Glutamatergic neuron (in vitro differentiated cells): ENCODE results near the gene DPH7. TPM values are rescaled to one million over a fixed set of nuclear protein-coding genes. Genes with fewer than 3 reads are reported as not detected.
"Not testable (repeated sequence)": the region's sequence is repeated elsewhere in the genome, so short reads cannot be mapped to it uniquely, and the experiment has no call there.

Experiments used
- DNase-seq: peaks from one replicate; pipeline ENCODE4 v3.0.0; 2022
- H3K27ac Mint-ChIP-seq: one replicate; pipeline ENCODE4 v1.8.0; 2020; ENCODE audit warnings: mild to moderate bottlenecking, mixed read lengths, inconsistent platforms; ENCODE audit not compliant: unreplicated experiment
- H3K27me3 Mint-ChIP-seq: one replicate; pipeline ENCODE4 v1.8.0; 2020; ENCODE audit warnings: mild to moderate bottlenecking, moderate library complexity, mixed read lengths, inconsistent platforms; ENCODE audit not compliant: unreplicated experiment
- H3K36me3 Mint-ChIP-seq: one replicate; pipeline ENCODE4 v1.8.0; 2020; ENCODE audit warnings: mild to moderate bottlenecking, mixed read lengths, inconsistent platforms; ENCODE audit not compliant: unreplicated experiment
- H3K4me1 Mint-ChIP-seq: one replicate; pipeline ENCODE4 v1.8.0; 2020; ENCODE audit warnings: mild to moderate bottlenecking, low read depth, mixed read lengths, inconsistent platforms; ENCODE audit not compliant: unreplicated experiment
- H3K4me3 Mint-ChIP-seq: one replicate; pipeline ENCODE4 v1.8.0; 2020; ENCODE audit warnings: mild to moderate bottlenecking, mixed read lengths, inconsistent platforms; ENCODE audit not compliant: unreplicated experiment
- H3K9me3 Mint-ChIP-seq: one replicate; pipeline ENCODE4 v1.8.0; 2020; ENCODE audit warnings: mild to moderate bottlenecking, moderate library complexity, mixed read lengths, inconsistent platforms; ENCODE audit not compliant: unreplicated experiment
- CTCF ChIP-seq: fragments of 200-600 bp; sonication (generic); IDR thresholded peaks from one replicate; pipeline ENCODE4 v1.5.0; 2021; ENCODE audit not compliant: partially characterized antibody, unreplicated experiment
- total RNA-seq: library from RNA; stranded (reverse); fragmentation: NEBNext Ultra II Directional; extraction: Animal tissue kit (Norgen Biotek cat#: 25700); gene quantifications from one replicate; pipeline ENCODE4 v1.2.1, GENCODE V29; 2021; ENCODE audit not compliant: unreplicated experiment

The DPH7 gene
- total RNA-seq, 1 donor from 2014 or later, result 64.6 TPM

GRCh38 chr9:137542486-137542885 is 36.2 kb downstream of the DPH7 start:
- Mint-ChIP-seq H3K36me3 (no peaks in the 10 kb centered on the region), H3K9me3 (peaks cover 2% of the 10 kb centered on the region), H3K27me3 (peaks cover 4% of the 10 kb centered on the region), H3K27ac (no peak overlapping the region), H3K4me1 (peaks cover 2% of the 10 kb centered on the region), H3K4me3 (no peak overlapping the region)
- DNase-seq, result no peak
- TF ChIP-seq CTCF, result no peak

GRCh38 chr9:137540536-137540935 is 38.2 kb downstream of the DPH7 start:
- Mint-ChIP-seq H3K27ac (no peak overlapping the region), H3K27me3 (peaks cover 2% of the 10 kb centered on the region), H3K36me3 (no peaks in the 10 kb centered on the region), H3K9me3 (no peaks in the 10 kb centered on the region), H3K4me3 (no peak overlapping the region), H3K4me1 (peaks cover 2% of the 10 kb centered on the region)
- no peak for DNase-seq
- no peak for TF ChIP-seq CTCF

GRCh38 chr9:137538058-137538457 is 40.7 kb downstream of the DPH7 start:
- Mint-ChIP-seq H3K9me3 (peaks cover 2% of the 10 kb centered on the region), H3K4me1 (peaks cover 7% of the 10 kb centered on the region), H3K27me3 (peaks cover 6% of the 10 kb centered on the region), H3K36me3 (no peaks in the 10 kb centered on the region), H3K4me3 (no peak overlapping the region), H3K27ac (no peak overlapping the region)
- no peak for TF ChIP-seq CTCF
- DNase-seq, result no peak

GRCh38 chr9:137536594-137537131 is 42.1 kb downstream of the DPH7 start:
- H3K4me3 Mint-ChIP-seq, H3K36me3 Mint-ChIP-seq, H3K4me1 Mint-ChIP-seq, H3K27me3 Mint-ChIP-seq, H3K27ac Mint-ChIP-seq, DNase-seq, H3K9me3 Mint-ChIP-seq: not testable (repeated sequence)

DNA sequence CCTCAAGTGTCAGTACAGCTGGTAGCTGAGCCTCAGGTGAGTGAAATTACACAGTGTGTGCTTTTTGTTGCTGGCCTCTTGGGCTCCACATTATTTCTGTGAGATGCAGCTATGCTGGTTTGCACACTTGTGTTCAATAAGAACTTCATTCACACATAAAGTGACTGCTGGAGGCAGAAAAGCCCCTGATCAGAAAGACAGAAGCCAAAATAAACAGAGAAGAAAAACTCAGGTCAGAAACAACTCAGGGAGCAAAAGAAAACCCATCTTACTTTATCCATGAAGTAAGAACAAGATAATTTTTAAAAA is 43.7 kb downstream of the DPH7 start:
- no peak for TF ChIP-seq CTCF

More for the DNA sequence above, 43.7 kb downstream of the DPH7 start:
- no peaks in the 10 kb centered on the region for H3K36me3 Mint-ChIP-seq
- H3K27me3 Mint-ChIP-seq, result peaks cover 11% of the 10 kb centered on the region
- no peak overlapping the region for H3K27ac Mint-ChIP-seq
- DNase-seq, result no peak
- peaks cover 14% of the 10 kb centered on the region for H3K4me1 Mint-ChIP-seq
- H3K9me3 Mint-ChIP-seq, result peaks cover 2% of the 10 kb centered on the region
- H3K4me3 Mint-ChIP-seq, result no peak overlapping the region
